WTC11 (cell line): ENCODE results near the gene FBLN2. TPM values are rescaled to one million over a fixed set of nuclear protein-coding genes. Genes with fewer than 3 reads are reported as not detected.
"Not testable (repeated sequence)": the region's sequence is repeated elsewhere in the genome, so short reads cannot be mapped to it uniquely, and the experiment has no call there.

Experiments used
- ATAC-seq: fragments of 200-7000 bp; cut with Tn5 transposase; 2 replicates; pipeline ENCODE4 v1.10.0; 2021; ENCODE audit warnings: mild to moderate bottlenecking, moderate library complexity
- CTCF ChIA-PET: fragments of 300-600 bp; sonication (Branson Sonifier 250); formaldehyde crosslinking; loops from one replicate; lab custom pipeline; 2021; ENCODE audit warnings: antibody characterized with exemption; lab: Charles Lee
- POLR2A ChIA-PET: fragments of 350-600 bp; sonication (Branson Sonifier 250); formaldehyde crosslinking; loops from one replicate; lab custom pipeline; 2021; ENCODE audit warnings: antibody characterized with exemption; lab: Charles Lee
- DNase-seq: peaks from one replicate; pipeline ENCODE4 v3.0.0; 2021; ENCODE audit warnings: low spot score
- H3K27ac Mint-ChIP-seq: 2 replicates; pipeline ENCODE4 v1.8.0; 2021; ENCODE audit warnings: mixed read lengths
- H3K27me3 Mint-ChIP-seq: 2 replicates; pipeline ENCODE4 v1.8.0; 2021; ENCODE audit warnings: low read depth, mild to moderate bottlenecking, moderate library complexity, mixed read lengths
- H3K36me3 Mint-ChIP-seq: 2 replicates; pipeline ENCODE4 v1.8.0; 2021; ENCODE audit warnings: mixed read lengths
- H3K4me1 Mint-ChIP-seq: 2 replicates; pipeline ENCODE4 v1.8.0; 2022; ENCODE audit warnings: mixed read lengths
- H3K4me3 Mint-ChIP-seq: 2 replicates; pipeline ENCODE4 v1.8.0; 2021; ENCODE audit warnings: mild to moderate bottlenecking, moderate library complexity, mixed read lengths
- H3K9me3 Mint-ChIP-seq: 2 replicates; pipeline ENCODE4 v1.8.0; 2021; ENCODE audit warnings: mixed read lengths
- ARID4B ChIP-seq: sonication (generic); formaldehyde crosslinking; IDR thresholded peaks from 2 replicates; pipeline ENCODE4 v1.8.0; 2023; ENCODE audit warnings: missing genetic modification reagents, mild to moderate bottlenecking, borderline replicate concordance
- ATF3 ChIP-seq: sonication (generic); formaldehyde crosslinking; conservative IDR thresholded peaks from 2 replicates; pipeline ENCODE4 v1.8.1; 2022; ENCODE audit warnings: mild to moderate bottlenecking, missing genetic modification reagents
- CREM ChIP-seq: sonication (generic); formaldehyde crosslinking; IDR thresholded peaks from 2 replicates; pipeline ENCODE4 v1.8.1; 2022; ENCODE audit warnings: mild to moderate bottlenecking, missing genetic modification reagents, moderate library complexity
- E2F1 ChIP-seq: sonication (generic); formaldehyde crosslinking; IDR thresholded peaks from 2 replicates; pipeline ENCODE4 v1.8.0; 2022; ENCODE audit warnings: mild to moderate bottlenecking, missing genetic modification reagents
- EMX1 ChIP-seq: fragments of 250-450 bp; sonication (Bioruptor Pico); IDR thresholded peaks from 2 replicates; pipeline ENCODE4 v1.8.0; 2021; ENCODE audit warnings: mild to moderate bottlenecking
- FOXP1 ChIP-seq: sonication (generic); formaldehyde crosslinking; IDR thresholded peaks from 2 replicates; pipeline ENCODE4 v1.8.0; 2022; ENCODE audit warnings: missing genetic modification reagents, mild to moderate bottlenecking, moderate library complexity, borderline replicate concordance
- GABPB1 ChIP-seq: sonication (generic); formaldehyde crosslinking; IDR thresholded peaks from 2 replicates; pipeline ENCODE4 v1.8.1; 2023; ENCODE audit warnings: mild to moderate bottlenecking, missing genetic modification reagents
- IRF1 ChIP-seq: sonication (generic); formaldehyde crosslinking; IDR thresholded peaks from 2 replicates; pipeline ENCODE4 v1.8.0; 2023; ENCODE audit warnings: missing genetic modification reagents
- MAX ChIP-seq: sonication (generic); formaldehyde crosslinking; IDR thresholded peaks from 2 replicates; pipeline ENCODE4 v1.8.0; 2022; ENCODE audit warnings: mild to moderate bottlenecking, missing genetic modification reagents
- RELA ChIP-seq: sonication (generic); formaldehyde crosslinking; IDR thresholded peaks from 2 replicates; pipeline ENCODE4 v1.8.1; 2022; ENCODE audit warnings: missing genetic modification reagents, mild to moderate bottlenecking, borderline replicate concordance
- STAT6 ChIP-seq: sonication (generic); formaldehyde crosslinking; conservative IDR thresholded peaks from 2 replicates; pipeline ENCODE4 v1.8.1; 2023; ENCODE audit warnings: mild to moderate bottlenecking, low read depth, missing genetic modification reagents, moderate library complexity
- ZBTB21 ChIP-seq: sonication (generic); formaldehyde crosslinking; IDR thresholded peaks from 2 replicates; pipeline ENCODE4 v1.8.1; 2023; ENCODE audit warnings: mild to moderate bottlenecking, missing genetic modification reagents, borderline replicate concordance
- ZBTB43 ChIP-seq: sonication (generic); formaldehyde crosslinking; IDR thresholded peaks from 2 replicates; pipeline ENCODE4 v1.8.1; 2023; ENCODE audit warnings: mild to moderate bottlenecking, missing genetic modification reagents
- ZNF423 ChIP-seq: fragments of 250-450 bp; sonication (Bioruptor Pico); IDR thresholded peaks from 2 replicates; pipeline ENCODE4 v2.1.2; 2022; ENCODE audit warnings: mild to moderate bottlenecking, moderate library complexity
- ZNF512 ChIP-seq: sonication (generic); formaldehyde crosslinking; IDR thresholded peaks from 2 replicates; pipeline ENCODE4 v1.8.1; 2022; ENCODE audit warnings: missing genetic modification reagents, borderline replicate concordance
- total RNA-seq: library from RNA; stranded (reverse); gene quantifications from 3 replicates; pipeline ENCODE4 v1.2.3, GENCODE V29; 2021

Gene FBLN2
- total RNA-seq, 1 experiment from 2014 or later: 20.7 TPM

- POLR2A ChIA-PET: no interaction called here
- Mint-ChIP-seq H3K4me1 (peaks cover 13% of the 10 kb centered on the region), H3K27ac (no peak overlapping the region), H3K9me3 (peaks cover 20% of the 10 kb centered on the region), H3K36me3 (peaks cover 8% of the 10 kb centered on the region), H3K4me3 (no peak overlapping the region), H3K27me3 (no peaks in the 10 kb centered on the region; the same call in none of the 2 replicates)
- no peak for TF ChIP-seq CREM
- TF ChIP-seq MAX (CRISPR knock-in tag): no peak
- no peak for TF ChIP-seq STAT6
- no peak for TF ChIP-seq IRF1 (CRISPR knock-in tag)
- no peak for TF ChIP-seq ZNF512 (CRISPR knock-in tag)
- ATAC-seq: no peak
- CTCF ChIA-PET: no interaction called here
- no peak for DNase-seq
Measured at GRCh38 chr3:13521309-13521708, 27.6 kb upstream of the FBLN2 start.

GRCh38 chr3:13521749-13522148 is 27.2 kb upstream of the FBLN2 start:
- POLR2A ChIA-PET, DNase-seq, ATAC-seq, H3K36me3 Mint-ChIP-seq, H3K27me3 Mint-ChIP-seq, H3K4me3 Mint-ChIP-seq, H3K27ac Mint-ChIP-seq: not testable (repeated sequence)
- Mint-ChIP-seq H3K4me1 (peaks cover 18% of the 10 kb centered on the region), H3K9me3 (peaks cover 20% of the 10 kb centered on the region)
- CTCF ChIA-PET: interaction anchor here (0.6 kb wide), 1 partner anchor 42 kb away, joined by 4 read pairs; the partner anchor contains the start of gene HDAC11

- no peak for ATAC-seq
- no peaks in the 10 kb centered on the region; the same call in none of the 2 replicates for H3K27me3 Mint-ChIP-seq
Measured at GRCh38 chr3:13522236-13522635, 26.7 kb upstream of the FBLN2 start.

GRCh38 chr3:13524979-13525669 is 23.8 kb upstream of the FBLN2 start:
- Mint-ChIP-seq H3K27ac (no peak overlapping the region), H3K4me1 (peaks cover 28% of the 10 kb centered on the region), H3K9me3 (peaks cover 20% of the 10 kb centered on the region), H3K36me3 (peaks cover 8% of the 10 kb centered on the region), H3K27me3 (no peaks in the 10 kb centered on the region; the same call in none of the 2 replicates), H3K4me3 (no peak overlapping the region)
- DNase-seq: no peak
- ATAC-seq: no peak
- CTCF ChIA-PET: interaction anchor here (2.1 to 2.9 kb wide), 2 partner anchors 29 to 123 kb away, joined by 6 to 18 read pairs; no protein-coding TSS in a partner anchor
- TF ChIP-seq ATF3: no peak
- no peak for TF ChIP-seq ZBTB43 (CRISPR knock-in tag)
- no peak for TF ChIP-seq ARID4B (CRISPR knock-in tag)
- TF ChIP-seq, all 79 proteins: peak for 0
- POLR2A ChIA-PET: no interaction called here

More at GRCh38 chr3:13522236-13522635, 26.7 kb upstream of the FBLN2 start:
- DNase-seq: no peak
- H3K27ac Mint-ChIP-seq: no peak overlapping the region
- peaks cover 8% of the 10 kb centered on the region for H3K36me3 Mint-ChIP-seq
- peaks cover 18% of the 10 kb centered on the region for H3K4me1 Mint-ChIP-seq
- ChIA-PET CTCF (interaction anchor here (0.6 kb wide), 1 partner anchor 42 kb away, joined by 4 read pairs; the partner anchor contains the start of gene HDAC11), POLR2A (no interaction called here)
- peaks cover 20% of the 10 kb centered on the region for H3K9me3 Mint-ChIP-seq
- TF ChIP-seq ZNF423 (CRISPR knock-in tag) (no peak), ZBTB21 (CRISPR knock-in tag) (no peak), RELA (CRISPR knock-in tag) (no peak), E2F1 (no peak), EMX1 (no peak), GABPB1 (CRISPR knock-in tag) (no peak), FOXP1 (CRISPR knock-in tag) (no peak)
- no peak overlapping the region for H3K4me3 Mint-ChIP-seq
